ENCODE results near the gene MPND. TPM values are rescaled to one million over a fixed set of nuclear protein-coding genes. Genes with fewer than 3 reads are reported as not detected.

MPND gene
- total RNA-seq, 1 donor from 2014 or later = 24.2 TPM

DNA sequence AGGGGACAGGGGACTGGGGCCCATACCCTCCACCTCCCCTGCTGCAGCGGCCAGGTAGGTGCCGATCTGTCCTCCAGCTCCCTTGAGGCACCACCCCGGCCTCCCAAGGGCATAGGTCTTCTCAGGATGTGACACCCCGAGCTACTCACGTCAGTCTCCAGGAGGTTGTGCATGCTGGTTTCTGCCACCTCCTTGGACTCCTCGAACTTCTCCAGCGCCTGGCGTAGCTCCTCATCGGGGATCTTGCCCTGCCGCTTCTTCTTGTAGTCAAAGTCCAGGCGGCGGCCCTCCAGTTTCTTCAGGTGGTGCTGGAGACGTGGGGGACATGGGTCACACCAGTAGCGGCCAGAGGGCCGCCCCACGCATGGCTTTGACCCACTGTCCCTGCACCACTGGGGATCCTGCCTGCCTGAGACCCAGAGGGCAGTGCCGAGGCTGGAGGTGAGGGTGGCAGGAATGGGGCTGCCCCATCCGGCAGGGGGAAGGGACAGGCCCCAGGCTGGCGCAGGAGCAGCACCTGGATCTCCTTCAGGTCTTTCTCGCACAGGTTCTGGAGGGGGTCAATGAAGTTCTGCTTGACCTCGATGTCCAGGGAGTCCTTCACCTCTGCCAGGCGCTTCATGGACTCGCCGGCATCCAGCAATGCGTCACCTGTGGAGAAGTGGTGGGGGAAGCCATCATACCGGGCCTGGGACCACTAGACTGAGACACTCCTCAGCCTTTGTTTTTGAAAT lies 20.4 kb downstream of the MPND start:
- no peak for DNase-seq (ENCODE audit: low spot score)
- ATAC-seq = no peak

GRCh38 chr19:4365341-4365740 lies 22.0 kb downstream of the MPND start:
- ATAC-seq (no peak), DNase-seq (ENCODE audit: low spot score) (no peak)

DNA sequence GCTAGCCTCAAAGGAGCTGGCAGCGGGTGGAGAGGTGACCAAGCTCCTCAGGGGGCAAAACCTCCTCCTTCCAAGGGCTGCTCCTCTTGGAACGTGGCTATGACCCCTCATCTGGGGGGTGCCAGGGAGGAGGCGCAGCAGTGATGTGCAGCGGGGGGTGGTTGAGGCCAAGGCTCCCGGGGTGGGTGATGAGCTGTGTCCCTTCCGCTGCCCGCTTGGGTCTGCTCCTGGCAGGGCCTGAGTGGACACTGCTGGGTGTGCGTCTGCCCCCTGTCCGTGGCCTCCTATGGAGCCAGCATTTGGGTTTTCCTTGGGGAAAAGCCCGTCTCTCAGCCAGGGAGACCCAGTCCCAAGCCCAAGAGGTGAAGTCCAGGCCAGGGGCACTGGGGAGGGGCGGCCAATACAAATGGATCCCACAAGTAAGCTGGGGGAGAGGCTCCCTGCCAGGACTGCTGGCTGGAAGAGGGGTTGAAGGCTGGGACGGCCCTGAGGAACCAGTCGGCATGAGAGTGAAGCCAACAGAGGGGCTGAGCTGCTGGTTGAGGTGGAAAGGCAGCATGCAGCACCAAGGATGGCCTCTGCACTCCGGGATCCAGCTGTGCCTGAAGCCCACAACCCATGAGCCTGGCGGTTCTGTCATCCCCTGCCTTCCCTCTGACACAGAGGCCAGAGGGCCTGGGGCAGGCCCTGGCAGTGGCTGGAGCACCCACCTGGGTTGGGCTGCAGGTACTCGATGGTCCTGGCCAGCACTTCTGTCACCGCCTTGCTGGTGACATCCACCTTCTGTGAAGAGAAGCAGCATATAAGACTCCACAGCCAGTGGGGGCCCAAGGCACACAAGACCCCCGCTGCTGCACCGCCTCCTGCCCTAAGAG lies 22.7 kb downstream of the MPND start:
- DNase-seq (ENCODE audit: low spot score) (no peak), ATAC-seq (no peak)

DNA sequence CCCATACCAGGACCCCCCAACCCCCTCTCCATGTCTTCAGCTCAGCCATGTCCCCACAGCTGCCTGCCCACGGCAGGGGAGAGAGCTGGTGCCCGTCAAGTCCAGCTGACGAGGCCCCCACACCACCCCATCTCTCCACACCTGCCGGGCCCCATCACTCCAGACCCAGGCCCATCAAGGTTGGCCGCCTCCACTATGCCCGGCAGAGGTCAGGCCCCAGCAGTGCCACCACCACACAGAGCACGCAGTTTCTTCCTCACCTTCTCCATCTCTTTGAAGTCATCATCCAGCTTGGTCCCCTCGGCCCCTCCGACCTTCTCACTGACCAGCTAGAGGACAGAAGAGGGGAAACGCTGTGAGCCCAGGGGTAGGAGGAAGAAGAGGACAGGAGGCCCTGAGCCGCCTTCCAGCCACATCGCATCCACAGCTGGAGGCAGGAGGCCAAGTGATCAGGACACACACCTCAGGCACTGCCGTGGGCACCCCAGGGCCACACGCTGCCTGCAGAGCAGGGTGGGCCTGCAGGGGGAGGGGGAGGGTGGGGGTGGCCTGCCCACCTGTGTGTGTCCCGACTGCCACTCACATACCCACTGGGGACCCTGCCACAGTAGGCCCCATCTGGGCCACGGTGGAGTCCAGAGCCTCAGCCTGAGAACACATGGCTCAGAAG lies 23.4 kb downstream of the MPND start:
- ATAC-seq = no peak
- no peak for DNase-seq (ENCODE audit: low spot score)

DNA sequence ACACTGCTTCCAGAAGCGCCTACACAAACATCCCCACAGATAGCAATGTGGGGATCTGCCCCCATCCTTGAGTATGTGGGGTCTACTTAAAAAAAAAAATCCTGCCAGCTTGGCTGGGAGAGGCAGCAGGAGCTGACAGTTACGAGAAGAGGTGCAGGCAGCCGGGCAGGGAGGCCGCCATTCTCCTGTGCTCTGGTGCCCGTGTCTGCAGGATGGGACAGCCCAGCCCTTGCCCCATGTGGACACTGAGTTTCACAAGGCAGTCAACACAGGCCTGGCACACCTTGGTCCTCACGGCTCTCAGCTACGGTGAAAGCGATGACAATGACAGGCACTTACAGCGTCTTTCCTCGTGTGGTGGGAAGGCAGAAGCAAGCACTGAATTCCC lies 24.0 kb downstream of the MPND start:
- DNase-seq (ENCODE audit: low spot score) = no peak
- ATAC-seq = no peak

- DNase-seq (ENCODE audit: low spot score) = no peak
- ATAC-seq = no peak
Observed at GRCh38 chr19:4367781-4368127, 24.4 kb downstream of the MPND start.

GRCh38 chr19:4368128-4368820 lies 24.9 kb downstream of the MPND start:
- DNase-seq (ENCODE audit: low spot score) (peak; percentile 58), ATAC-seq (peak; percentile 2)

- ATAC-seq = peak; percentile 43
- DNase-seq (ENCODE audit: low spot score) = no peak
Observed at GRCh38 chr19:4369109-4369887, 25.9 kb downstream of the MPND start.

DNA sequence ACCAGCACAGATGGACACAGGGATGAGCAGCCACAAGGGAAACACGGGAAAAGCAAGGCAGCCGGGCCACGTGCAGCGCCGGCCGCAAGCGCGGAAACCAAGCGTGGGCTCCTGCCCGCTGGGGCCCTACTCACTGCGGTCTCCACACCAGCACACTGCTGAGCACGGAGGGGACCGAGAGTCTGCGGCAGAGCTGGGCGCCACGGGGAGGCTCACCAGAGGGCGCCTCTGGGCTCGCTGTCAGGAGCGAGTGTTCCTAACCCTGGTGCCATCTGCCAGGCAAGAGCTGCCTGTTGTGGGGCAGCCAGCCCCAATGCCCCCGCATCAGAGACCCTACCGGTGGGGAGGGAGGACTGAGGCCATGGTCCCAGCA lies 26.5 kb downstream of the MPND start:
- peak; percentile 21 for ATAC-seq
- no peak for DNase-seq (ENCODE audit: low spot score)

GRCh38 chr19:4370418-4371041 lies 27.2 kb downstream of the MPND start:
- DNase-seq (ENCODE audit: low spot score) = no peak
- no peak for ATAC-seq

DNA sequence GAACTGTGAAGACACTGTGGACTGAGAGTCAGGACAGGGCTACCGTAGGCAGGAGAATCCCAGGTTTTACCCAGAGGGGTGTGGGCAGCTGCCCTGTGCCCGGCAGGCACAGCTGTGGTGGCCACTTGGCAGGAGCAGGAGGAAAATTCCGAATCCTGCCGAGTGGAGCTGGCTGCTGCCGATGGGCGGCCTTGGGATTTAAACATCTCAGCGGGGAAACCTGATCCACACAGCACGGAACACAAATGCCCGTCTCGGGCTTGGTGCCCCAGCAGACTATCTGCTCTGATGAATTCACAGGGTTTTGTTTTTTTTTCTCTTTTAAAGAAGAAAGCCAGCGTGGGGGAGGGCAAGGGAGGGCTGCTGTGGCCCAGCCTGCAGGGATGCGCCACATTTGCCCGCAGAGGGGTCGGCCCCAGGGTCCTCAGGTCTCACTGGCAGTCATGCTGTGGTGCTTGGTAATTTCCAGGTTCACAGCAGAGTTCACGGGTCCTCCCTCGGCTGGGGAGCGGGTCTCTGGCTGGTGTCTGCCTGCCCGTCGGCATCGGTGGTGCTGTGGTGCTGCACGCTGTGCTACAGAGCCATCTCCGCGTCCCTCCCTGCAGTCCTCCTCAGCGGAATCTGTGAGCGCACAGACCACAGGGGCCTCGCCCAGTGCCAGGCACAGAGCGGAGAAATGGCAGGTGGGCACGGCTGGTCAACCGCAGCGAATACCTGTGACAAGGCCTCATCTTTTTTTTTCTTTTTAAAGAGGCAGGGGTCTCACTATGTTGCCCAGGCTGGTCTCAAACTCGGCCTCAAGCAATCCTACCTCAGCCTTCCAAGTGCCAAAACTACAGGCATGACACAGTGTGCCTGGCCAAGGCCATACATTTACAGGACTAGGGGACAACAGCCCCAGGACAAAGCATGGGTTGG lies 28.1 kb downstream of the MPND start:
- DNase-seq (ENCODE audit: low spot score) (no peak), ATAC-seq (no peak)

DNA sequence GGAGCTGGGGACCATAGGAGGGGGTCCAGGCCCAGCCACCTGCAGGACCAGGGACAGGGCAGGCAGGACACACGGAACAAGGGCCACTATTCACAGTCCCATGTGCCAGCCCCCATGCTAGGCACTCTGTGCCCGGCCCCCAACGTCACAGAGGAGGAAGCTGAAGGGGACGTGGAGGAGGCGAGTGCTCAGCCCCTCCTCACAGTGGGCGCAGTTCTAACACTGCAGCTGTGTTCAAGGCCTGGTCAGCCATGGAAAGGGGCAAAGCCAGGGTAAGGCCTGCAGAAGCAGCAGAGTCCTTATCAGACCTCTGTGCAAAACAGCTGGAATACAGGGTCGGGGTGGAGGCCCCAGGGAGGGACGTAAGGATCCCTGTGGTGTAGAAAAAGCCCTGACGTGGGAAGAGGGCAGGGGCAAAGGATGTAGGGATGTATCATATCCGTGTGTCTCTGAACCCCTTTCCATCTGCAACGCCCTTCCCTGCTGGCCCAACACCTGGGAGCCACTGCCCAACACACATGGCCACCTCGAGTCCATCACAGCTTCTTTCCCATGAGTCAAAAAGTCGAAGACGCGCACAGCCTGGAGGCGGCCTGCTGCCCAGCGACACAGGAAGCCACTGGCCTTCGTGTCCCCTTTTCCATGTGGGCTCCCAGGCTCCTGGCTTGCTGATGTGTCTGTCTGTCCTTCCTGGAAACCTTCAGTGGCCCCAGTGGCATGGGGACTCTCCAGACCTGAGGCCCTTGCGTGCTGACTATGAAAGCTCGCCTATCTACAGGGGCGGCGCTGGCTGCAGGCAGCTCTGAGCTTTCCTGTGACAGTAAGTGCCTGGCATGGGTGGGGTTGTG lies 29.0 kb downstream of the MPND start:
- DNase-seq (ENCODE audit: low spot score) = no peak
- no peak for ATAC-seq

- DNase-seq (ENCODE audit: low spot score) = no peak
- no peak for ATAC-seq
Observed at GRCh38 chr19:4373013-4373367, 29.6 kb downstream of the MPND start.

- DNase-seq (ENCODE audit: low spot score) = no peak
Observed at GRCh38 chr19:4373601-4374497, 30.5 kb downstream of the MPND start.

GRCh38 chr19:4374498-4375163 lies 31.3 kb downstream of the MPND start:
- DNase-seq (ENCODE audit: low spot score) (no peak), ATAC-seq (peak; percentile 36)

More at GRCh38 chr19:4373601-4374497, 30.5 kb downstream of the MPND start:
- peak; percentile 59 for ATAC-seq
